Common myeloid progenitor, CD34-positive (primary cell): ENCODE measurements around the gene MPPE1.
A peak's percentile ranks its signal among the peaks of the same experiment; 100 is the strongest.
"Not testable (repeated sequence)": the region's sequence is repeated elsewhere in the genome, so short reads cannot be mapped to it uniquely, and the experiment has no call there.

ENCODE experiments used
- CTCF ChIA-PET: fragments of 350-600 bp; sonication (Branson Sonifier 250); formaldehyde crosslinking; loops from one replicate; lab custom pipeline; 2021; ENCODE audit warnings: antibody characterized with exemption; lab: Charles Lee
- POLR2A ChIA-PET: fragments of 350-600 bp; sonication (Branson Sonifier 250); formaldehyde crosslinking; loops from one replicate; lab custom pipeline; 2021; ENCODE audit warnings: antibody characterized with exemption; lab: Charles Lee
- DNase-seq, 3 donors: peaks; one replicate each; pipeline versions ENCODE4 v3.0.0 to v3.0.0-alpha.2; 2013
- H3K27ac ChIP-seq, 2 experiments: 1 replicate in 1 of 2; 2 replicates in 1 of 2; pipeline ENCODE4 v1.7.0; 2013; ENCODE audit warnings: inconsistent platforms in 2 of 2, low read length in 2 of 2, mild to moderate bottlenecking in 2 of 2, low read depth in 1 of 2, moderate library complexity in 1 of 2; ENCODE audit not compliant: severe bottlenecking in 2 of 2, insufficient read depth in 1 of 2, poor library complexity in 1 of 2
- H3K27me3 ChIP-seq, 5 experiments: replicated peaks in 2 of 5; 1 replicate in 3 of 5; 2 replicates in 2 of 5; pipeline versions ENCODE4 v1.6.1 to v1.7.0; 2013; ENCODE audit warnings: low read length in 4 of 5, mild to moderate bottlenecking in 2 of 5, moderate library complexity in 2 of 5, inconsistent platforms in 1 of 5; ENCODE audit not compliant: insufficient read depth in 5 of 5, control insufficient read depth in 4 of 5
- H3K36me3 ChIP-seq, 4 experiments: 1 replicate in 2 of 4; 2 replicates in 2 of 4; pipeline versions ENCODE4 v1.6.1 to v1.7.0; 2013; ENCODE audit warnings: low read length in 3 of 4, control low read depth in 1 of 4, mild to moderate bottlenecking in 1 of 4; ENCODE audit not compliant: control insufficient read depth in 4 of 4, insufficient read depth in 4 of 4
- H3K4me1 ChIP-seq, 4 experiments: 1 replicate in 3 of 4; 2 replicates in 1 of 4; pipeline versions ENCODE4 v1.6.1 to v1.7.1; 2013; ENCODE audit warnings: low read length in 3 of 4, mild to moderate bottlenecking in 3 of 4, control low read depth in 1 of 4, inconsistent platforms in 1 of 4, moderate library complexity in 1 of 4; ENCODE audit not compliant: control insufficient read depth in 4 of 4, insufficient read depth in 4 of 4; ENCODE audit errors: control extremely low read depth in 1 of 4
- H3K4me3 ChIP-seq, 7 experiments: 1 replicate in 4 of 7; 2 replicates in 3 of 7; pipeline versions ENCODE4 v1.5.1 to v1.7.0; 2013; ENCODE audit warnings: mild to moderate bottlenecking in 7 of 7, low read length in 6 of 7, moderate library complexity in 6 of 7, inconsistent platforms in 2 of 7, low read depth in 2 of 7, control low read depth in 1 of 7; ENCODE audit not compliant: insufficient read depth in 4 of 7, control insufficient read depth in 1 of 7; ENCODE audit errors: extremely low read depth in 1 of 7
- H3K9me3 ChIP-seq, 5 experiments: 1 replicate in 4 of 5; 2 replicates in 1 of 5; pipeline versions ENCODE4 v1.6.1 to v1.7.1; 2013; ENCODE audit warnings: low read length in 4 of 5, mild to moderate bottlenecking in 2 of 5, inconsistent platforms in 1 of 5, low read depth in 1 of 5, moderate library complexity in 1 of 5; ENCODE audit not compliant: control insufficient read depth in 4 of 5, insufficient read depth in 2 of 5; ENCODE audit errors: control extremely low read depth in 1 of 5
- WGBS: methylation state at CpG from one replicate; pipeline ENCODE4 v1.1.5; 2013; ENCODE audit not compliant: insufficient coverage; 5-methylcytosine and 5-hydroxymethylcytosine counted together

MPPE1 gene

GRCh38 chr18:11925800-11926481 lies 17.8 kb upstream of the MPPE1 start:
- H3K4me1 ChIP-seq, result peaks cover 0 to 2% (median 0%) of the 10 kb centered on the region in 4 experiments
- H3K4me3 ChIP-seq, result no peak overlapping the region
- H3K27me3 ChIP-seq, result no peaks in the 10 kb centered on the region
- no peaks in the 10 kb centered on the region for H3K9me3 ChIP-seq
- ChIA-PET POLR2A (no interaction called here), CTCF (interaction anchor here (0.8 to 2.8 kb wide), 2 partner anchors 10 to 11 kb away, joined by 5 to 11 read pairs; no protein-coding TSS in a partner anchor)
- DNase-seq, result no peak
- H3K36me3 ChIP-seq, result no peaks in the 10 kb centered on the region
- no peak overlapping the region for H3K27ac ChIP-seq
- 86% methylated on average over 4 of the region's 12 CpGs for WGBS

GRCh38 chr18:11923450-11923849 lies 15.3 kb upstream of the MPPE1 start:
- no peak for DNase-seq
- Histone ChIP-seq H3K4me3 (no peak overlapping the region), H3K4me1 (peaks cover 0 to 2% (median 0%) of the 10 kb centered on the region in 4 experiments), H3K36me3 (no peaks in the 10 kb centered on the region), H3K27me3 (no peaks in the 10 kb centered on the region), H3K9me3 (no peaks in the 10 kb centered on the region), H3K27ac (no peak overlapping the region)
- no CpG with 5 or more reads among the region's 3 CpGs for WGBS
- ChIA-PET POLR2A (no interaction called here), CTCF (interaction anchor here (0.8 to 2.8 kb wide), 6 partner anchors 8 to 72 kb away, joined by 3 to 11 read pairs (median 6); no protein-coding TSS in a partner anchor)

GRCh38 chr18:11919522-11919921 lies 11.4 kb upstream of the MPPE1 start:
- H3K4me3 ChIP-seq, H3K9me3 ChIP-seq, DNase-seq, H3K36me3 ChIP-seq, H3K27ac ChIP-seq, H3K27me3 ChIP-seq, POLR2A ChIA-PET, CTCF ChIA-PET: not testable (repeated sequence)
- WGBS, result 100% methylated on average over 1 of the region's 5 CpGs
- H3K4me1 ChIP-seq, result peaks cover 3 to 13% (median 5%) of the 10 kb centered on the region in 4 experiments

- WGBS, result 7% methylated on average over 2 of the region's 4 CpGs
- H3K4me3 ChIP-seq, H3K36me3 ChIP-seq, H3K9me3 ChIP-seq, CTCF ChIA-PET, H3K27me3 ChIP-seq, H3K27ac ChIP-seq: not testable (repeated sequence)
- POLR2A ChIA-PET, result interaction anchor here (0.5 kb wide), 1 partner anchor 69 kb away, joined by 4 read pairs; no protein-coding TSS in a partner anchor
- peak in 2 of 3 donors; percentile 66 to 76 for DNase-seq
- peaks cover 3 to 13% (median 5%) of the 10 kb centered on the region in 4 experiments for H3K4me1 ChIP-seq
Observed at GRCh38 chr18:11916880-11917279, 8.8 kb upstream of the MPPE1 start.

DNA sequence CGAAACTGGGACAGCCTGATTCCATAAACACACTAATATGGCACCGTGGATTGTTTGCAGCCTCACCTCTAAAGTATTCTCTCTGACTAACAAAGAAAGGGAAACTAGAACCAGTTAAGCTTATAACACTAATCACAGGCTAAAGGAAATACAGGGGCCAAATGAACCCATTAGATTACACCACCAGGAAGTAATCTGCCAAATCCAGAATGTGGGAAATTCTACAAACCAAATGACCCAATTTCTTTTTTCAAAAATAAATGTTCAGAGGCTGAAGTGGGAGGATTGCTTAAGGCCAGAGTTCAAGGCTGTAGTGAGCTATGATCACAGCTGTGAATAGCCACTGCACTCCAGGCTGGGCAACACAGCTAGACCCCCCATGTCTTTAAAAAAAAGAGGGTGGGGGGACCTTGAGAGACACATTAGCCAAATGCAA lies 1.5 kb upstream of the MPPE1 start:
- 0% methylated on average over 1 of the region's 2 CpGs for WGBS
- ChIA-PET CTCF (interaction anchor here (1.6 kb wide), 1 partner anchor 83 kb away, joined by 6 read pairs; no protein-coding TSS in a partner anchor), POLR2A (no interaction called here)
- Histone ChIP-seq H3K4me3 (peak overlapping the region in 5 of 7 experiments; percentile 82 to 95 (median 86)), H3K27me3 (no peaks in the 10 kb centered on the region), H3K27ac (peak overlapping the region in 1 of 2 experiments; percentile 95), H3K36me3 (peaks cover 0 to 11% (median 4%) of the 10 kb centered on the region in 4 experiments), H3K4me1 (peaks cover 8 to 23% (median 17%) of the 10 kb centered on the region in 4 experiments), H3K9me3 (no peaks in the 10 kb centered on the region)
- peak in 2 of 3 donors; percentile 44 to 54 for DNase-seq

DNA sequence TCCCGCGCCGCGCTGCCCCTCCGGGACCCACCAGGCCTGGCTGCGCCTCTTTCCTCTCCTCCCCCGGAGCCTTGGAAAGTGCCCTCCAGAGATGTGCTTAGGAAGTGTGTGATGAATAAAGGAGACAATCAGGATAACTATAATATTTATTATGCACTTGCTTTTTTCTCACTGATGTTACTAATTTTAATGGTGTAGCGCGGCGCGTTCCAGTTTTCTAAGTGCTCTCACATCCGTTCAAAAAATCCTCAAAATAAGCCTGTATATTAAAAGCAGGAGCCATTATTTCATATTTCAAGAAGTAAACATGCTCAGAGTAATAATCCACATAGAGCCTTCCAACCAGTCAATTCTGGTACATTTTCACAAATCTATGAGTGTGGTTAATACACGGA lies 941 bp upstream of the MPPE1 start:
- DNase-seq, result peak in 2 of 3 donors; percentile 40 to 51
- Histone ChIP-seq H3K27me3 (no peaks in the 10 kb centered on the region), H3K4me3 (peak overlapping the region; percentile 79 to 95 (median 83)), H3K36me3 (peaks cover 0 to 16% (median 4%) of the 10 kb centered on the region in 4 experiments), H3K9me3 (no peaks in the 10 kb centered on the region), H3K4me1 (peaks cover 8 to 23% (median 17%) of the 10 kb centered on the region in 4 experiments), H3K27ac (peak overlapping the region; percentile 85 to 95)
- ChIA-PET POLR2A (interaction anchor here (0.6 to 0.8 kb wide), 3 partner anchors 31 to 73 kb away, joined by 4 to 5 read pairs (median 4); no protein-coding TSS in a partner anchor), CTCF (interaction anchor here (1.6 kb wide), 1 partner anchor 84 kb away, joined by 6 read pairs; no protein-coding TSS in a partner anchor)
- WGBS, result 0% methylated on average over 3 of the region's 13 CpGs
